ENCODE results near the gene TEX38.

DNA sequence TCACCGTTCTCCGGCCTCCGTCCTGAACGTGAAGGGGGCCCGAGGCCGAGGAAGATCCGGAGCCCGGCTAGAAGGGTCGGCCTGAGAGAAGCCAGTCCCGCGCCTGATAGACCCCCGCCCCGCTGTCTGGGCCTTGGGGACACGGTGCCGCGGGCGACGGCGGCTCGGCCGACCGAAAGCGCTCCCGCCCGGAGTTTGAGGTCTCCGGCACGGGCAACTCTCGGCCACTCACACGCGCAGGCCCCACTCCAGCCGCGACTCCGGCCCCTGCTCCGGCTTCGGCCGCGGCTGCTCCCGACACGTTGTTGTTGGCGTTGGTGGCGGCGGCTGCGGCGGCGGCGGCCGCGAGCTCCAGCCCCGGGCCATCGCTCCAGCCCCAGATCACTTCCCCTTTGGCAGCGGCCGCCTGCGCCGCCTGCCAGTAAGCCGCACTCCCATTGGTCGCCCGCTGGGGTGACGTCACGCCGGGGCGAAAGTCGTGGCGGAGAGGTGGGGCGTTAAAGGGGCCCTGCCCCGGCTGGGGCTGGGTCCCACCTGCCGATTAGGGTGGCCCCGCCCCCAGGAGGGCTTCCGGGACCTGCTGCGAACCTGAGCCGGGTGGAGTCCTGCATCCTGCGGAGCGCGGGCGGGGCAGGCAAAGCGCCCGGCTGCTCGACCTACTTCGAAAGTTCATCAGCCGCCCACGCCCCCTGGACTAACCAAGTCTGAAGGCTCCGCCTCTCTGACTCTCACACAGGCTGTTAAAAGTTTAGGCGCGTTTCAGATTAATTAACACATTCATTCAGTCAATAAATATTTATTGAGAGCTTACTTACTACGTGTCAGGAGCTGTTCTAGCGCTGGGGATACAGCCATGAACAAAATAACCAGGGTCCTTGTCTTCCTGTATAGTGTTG is 47.3 kb downstream of the TEX38 start, which contains the start of gene EFCAB14:
- TF ChIP-seq CTCF (IDR thresholded peaks at IDR 0.05) (peak in 2 of 4 experiments; percentile 23 to 38), POLR2A (IDR thresholded peaks at IDR 0.05) (peak; percentile 36 to 84)
